NCI-H2171 treated with DMSO at 0.1 percent for 48 hours (cell line): ENCODE results near the gene PARP15.
"Not testable (repeated sequence)": the region's sequence is repeated elsewhere in the genome, so short reads cannot be mapped to it uniquely, and the experiment has no call there.

Experiments
- DNase-seq: peaks from one replicate; lab custom pipeline; 2025; lab: John Stamatoyannopoulos, UW

Gene PARP15

DNA sequence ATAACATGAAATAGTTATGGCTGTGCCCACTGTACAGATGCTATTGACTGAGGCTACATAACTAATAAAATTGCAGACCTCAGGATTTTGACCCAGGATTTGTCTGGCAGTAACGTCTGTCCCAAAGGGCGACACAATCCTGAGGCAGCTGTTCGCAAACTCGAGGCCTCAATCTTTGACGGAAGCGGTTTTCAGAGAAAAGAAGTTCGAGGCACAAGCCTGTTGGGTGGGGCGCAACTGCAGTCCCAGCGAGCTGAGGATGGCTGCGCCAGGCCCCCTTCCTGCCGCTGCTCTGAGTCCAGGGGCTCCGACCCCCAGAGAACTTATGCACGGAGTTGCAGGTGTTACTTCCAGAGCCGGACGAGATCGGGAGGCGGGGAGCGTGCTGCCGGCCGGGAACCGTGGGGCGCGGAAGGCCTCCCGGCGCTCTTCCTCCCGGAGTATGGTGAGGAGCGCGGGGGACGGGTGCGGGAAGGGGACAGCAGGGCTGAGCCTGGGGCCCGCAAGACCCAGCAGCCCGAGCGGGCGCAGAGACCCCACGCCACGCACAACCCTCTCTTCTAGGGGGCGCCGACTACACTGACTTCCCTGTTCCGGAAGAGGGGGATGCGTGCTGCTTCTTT lies at the start of gene PARP15:
Gene PARP15 (plus strand): TSS at position 242 of the 623 bp plus-strand sequence. CDS start 18 bp downstream, at position 260.
- no peak for DNase-seq

DNA sequence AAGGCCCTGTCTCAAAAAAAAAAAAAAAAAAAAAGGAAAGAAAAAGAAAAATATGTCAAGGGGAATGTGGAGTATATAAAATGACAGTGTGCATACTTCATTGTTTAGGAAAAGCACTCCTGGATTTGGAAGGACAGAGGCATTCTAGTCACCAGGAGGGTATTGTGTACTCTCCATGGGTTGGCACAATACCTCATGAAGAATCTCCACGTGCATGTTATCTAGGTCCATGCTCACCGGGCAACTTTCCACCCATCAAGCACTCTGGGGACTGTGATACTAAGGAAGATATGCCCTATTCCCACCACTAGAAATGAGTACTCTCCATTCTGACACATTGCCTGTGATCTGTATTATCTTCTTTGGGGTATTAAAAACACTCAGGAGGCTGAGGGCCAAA lies 47.3 kb upstream of the PARP15 start:
- no peak for DNase-seq

DNA sequence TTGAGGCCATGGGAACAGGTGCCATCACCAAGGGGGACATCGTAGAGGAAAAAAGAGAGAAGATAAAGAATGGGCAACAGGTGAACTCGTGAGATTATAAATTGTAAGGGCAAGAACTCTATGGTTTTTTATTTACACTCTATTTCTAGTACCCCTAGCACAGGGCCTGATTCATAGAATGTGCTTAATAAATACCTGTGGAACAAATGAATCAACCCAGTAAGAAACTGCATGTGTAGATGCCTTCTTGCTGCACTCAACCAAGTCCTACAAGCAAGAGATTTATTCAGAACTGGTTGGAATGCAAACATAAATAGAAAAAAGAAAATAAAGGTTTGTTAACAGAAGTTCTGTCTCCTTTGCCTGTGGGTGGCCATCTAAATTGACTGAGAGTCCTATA lies 44.0 kb upstream of the PARP15 start:
- no peak for DNase-seq

DNA sequence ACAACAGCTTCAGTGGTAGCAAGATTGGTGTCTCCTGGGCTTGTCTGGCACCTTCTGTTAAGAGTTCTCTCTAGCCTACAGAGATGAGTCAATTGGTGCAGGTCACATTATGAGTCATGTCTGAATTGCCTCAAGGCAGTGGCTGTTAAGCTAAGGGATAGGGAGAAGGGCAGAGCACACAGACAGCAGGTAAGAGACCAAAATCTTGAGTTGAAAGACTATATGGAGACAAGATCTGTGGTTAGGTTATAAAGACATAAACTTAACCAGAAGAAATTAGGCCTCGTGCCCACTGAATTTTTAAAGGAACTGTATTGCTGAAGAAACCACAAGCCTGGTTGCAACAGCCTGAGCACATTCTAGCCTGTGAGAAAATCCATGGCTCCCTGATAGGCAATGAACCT lies 43.5 kb upstream of the PARP15 start:
- DNase-seq = no peak

DNA sequence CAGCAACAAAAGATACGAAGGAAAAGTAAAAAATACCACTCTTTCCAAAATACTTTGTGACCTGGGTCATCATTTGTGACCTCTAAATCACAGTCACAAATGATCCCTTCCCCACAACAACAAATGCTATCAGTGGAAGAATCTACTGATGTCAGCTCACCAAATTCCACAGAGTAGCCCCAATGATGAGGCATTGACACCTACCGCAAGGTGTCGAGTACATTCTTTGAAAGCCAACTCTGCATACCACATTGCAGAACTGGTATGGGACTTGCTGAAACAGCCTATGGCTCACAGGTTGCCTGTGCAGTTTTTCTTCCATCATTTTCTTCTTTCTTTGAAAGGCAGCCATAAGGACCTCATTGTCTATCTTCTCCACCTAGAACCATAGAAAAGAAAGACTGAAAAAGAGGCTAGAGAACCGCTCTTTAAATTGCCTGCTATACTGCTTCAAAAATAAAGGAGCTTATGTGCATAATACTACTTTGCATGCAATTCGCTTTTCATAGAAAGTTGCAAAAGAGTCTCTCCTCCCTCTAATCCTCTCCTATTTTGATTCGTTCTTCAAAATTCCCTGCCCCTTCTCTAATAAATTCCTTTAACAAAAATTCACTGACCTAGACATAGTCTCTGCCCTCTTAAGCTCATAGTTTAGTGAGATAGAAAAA lies 41.4 kb upstream of the PARP15 start:
- DNase-seq = no peak

DNA sequence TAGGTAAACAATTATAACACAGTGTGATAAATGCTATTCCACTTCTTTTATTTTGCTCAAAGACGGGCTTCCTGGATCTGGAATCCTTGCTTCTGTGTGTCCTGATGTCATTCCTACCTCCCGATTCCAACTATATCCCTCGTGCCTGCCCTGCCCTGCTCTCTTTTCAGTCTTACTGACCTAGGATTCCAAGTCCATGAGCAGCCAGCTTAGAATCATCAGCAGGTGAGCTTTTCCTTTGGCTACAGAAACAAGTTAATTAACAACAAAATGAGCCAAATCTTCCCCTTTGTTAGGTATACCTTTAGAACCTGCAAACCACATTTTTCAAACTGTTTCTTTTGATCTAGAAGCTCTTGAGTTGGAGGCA lies 40.8 kb upstream of the PARP15 start:
- DNase-seq = no peak

DNA sequence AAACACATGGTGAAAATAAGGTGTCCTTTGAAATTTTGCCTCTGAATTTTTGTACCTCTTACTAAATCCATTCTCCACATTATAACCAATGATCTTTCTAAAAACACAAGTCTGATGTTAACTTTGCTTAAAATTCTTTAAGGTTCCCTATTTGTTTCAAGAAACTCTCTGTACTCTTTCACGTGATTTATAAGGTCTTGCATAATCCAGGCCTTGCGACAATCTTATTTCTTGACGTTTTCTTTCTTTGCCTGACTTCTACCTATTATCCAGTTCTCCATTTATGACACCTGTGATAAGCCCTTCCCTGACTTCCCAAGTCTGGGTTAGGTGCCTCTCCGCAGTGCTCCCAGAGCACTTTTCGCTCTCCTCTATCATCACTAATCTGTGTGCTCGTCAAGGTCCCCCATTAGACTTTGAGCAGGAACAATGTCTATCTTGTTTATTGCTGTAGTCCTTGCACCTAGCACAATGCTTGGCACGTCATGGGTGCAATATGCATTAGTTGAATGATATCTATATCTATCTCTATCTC lies 38.4 kb upstream of the PARP15 start:
- no peak for DNase-seq

DNA sequence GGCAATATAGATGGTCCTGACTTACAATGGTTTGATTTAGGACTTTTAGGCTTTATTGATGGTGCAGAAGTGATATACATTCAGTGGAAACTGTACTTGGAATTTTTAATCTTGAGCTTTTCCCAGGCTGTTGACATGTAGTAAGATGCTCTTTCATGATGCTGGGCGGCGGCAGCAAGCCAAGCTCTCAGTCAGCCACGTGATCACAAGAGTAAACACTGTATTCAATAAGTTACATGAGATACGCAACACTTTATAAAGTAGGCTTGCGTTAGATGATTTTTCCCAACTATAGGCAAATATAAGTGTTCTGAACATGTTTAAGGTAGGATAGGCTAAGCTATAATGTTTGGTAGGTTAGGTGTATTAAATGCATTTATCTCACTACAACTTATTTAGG lies 31.3 kb upstream of the PARP15 start:
- no peak for DNase-seq

GRCh38 chr3:122548076-122548475 lies 29.4 kb upstream of the PARP15 start:
- DNase-seq = no peak

- DNase-seq = no peak
Measured at GRCh38 chr3:122548619-122549018, 28.8 kb upstream of the PARP15 start.

GRCh38 chr3:122553171-122553570 lies 24.3 kb upstream of the PARP15 start:
- no peak for DNase-seq

DNA sequence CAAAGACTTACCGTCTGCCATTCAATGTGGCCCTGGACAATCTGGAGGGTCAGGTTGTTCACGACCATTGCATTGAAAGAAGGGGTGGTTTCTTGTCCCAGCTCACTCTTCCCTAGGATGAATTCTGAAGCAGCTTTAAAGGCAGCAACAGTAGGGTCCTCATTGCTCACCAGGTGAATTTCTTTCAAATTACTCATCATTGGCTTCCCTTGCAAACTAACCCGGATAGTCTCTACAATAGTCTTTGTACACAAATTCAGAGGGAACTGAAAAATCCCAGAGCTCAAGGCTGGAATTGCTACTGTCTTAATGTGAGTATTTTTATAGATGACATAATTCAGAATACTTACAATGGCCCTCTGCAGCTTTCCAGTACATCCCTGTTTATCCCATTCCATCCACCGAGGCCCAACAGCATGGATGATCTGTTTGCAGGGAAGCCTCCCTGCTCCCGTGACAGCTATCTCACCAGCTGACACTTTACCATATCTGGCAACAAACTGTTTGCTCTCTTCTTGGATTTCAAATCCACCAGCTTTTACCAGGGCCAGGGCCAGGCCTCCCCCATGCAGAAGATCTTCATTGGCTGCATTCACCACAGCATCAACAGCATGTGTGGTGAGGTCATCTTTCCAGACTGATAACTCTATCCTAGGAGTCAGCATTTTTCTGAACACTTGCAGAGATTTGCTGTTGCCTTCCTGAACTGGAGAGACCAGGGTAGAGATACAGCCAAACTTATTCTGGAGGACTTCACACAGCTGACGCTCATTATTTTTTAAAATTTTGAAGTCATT lies 22.0 kb upstream of the PARP15 start:
- DNase-seq = peak; percentile 60

DNA sequence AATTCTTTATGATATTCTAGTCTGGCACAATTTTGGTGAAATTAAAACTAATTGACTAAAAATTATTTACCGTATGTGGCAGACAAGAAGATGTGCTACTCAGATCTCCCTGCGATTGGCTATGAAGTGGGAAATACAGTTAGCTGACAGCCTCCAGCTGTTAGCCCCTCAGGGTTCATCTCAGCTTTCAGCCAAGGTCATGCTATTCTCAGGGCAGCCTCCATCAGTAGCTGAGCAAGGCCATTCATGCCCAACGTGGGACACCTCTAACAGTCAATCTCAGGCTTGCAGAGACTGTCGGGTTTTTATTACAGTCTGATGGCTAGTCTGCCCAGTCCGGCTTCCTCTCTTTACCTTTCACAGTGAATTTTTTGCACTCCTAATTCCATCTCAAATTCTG lies 20.1 kb upstream of the PARP15 start:
- DNase-seq = no peak

GRCh38 chr3:122558605-122559004 lies 18.8 kb upstream of the PARP15 start:
- DNase-seq = no peak

DNA sequence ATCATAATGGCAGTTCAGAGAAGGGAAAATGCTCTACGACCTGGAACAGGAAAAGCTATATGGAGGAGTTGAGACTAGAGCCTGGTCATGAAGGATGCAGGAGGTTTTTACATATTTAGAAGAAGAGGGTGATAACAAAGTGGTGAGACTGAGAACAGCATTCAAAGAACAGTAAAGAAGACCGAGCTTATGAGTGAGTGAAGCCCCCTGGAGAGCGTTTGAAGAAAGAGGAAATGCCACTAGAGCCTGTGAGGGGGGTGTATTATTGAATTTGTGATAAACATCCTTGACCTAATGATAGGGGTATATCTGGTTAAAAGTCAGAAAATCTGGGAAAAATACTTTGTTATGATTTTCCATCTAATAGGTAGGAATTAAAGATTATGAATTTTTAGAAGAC lies 17.5 kb upstream of the PARP15 start:
- DNase-seq = no peak

- peak; percentile 49 for DNase-seq
Measured at GRCh38 chr3:122560680-122561079, 16.8 kb upstream of the PARP15 start.

- DNase-seq = no peak
Measured at GRCh38 chr3:122562923-122563716, 14.3 kb upstream of the PARP15 start.

GRCh38 chr3:122563717-122564025 lies 13.8 kb upstream of the PARP15 start:
- DNase-seq = no peak

DNA sequence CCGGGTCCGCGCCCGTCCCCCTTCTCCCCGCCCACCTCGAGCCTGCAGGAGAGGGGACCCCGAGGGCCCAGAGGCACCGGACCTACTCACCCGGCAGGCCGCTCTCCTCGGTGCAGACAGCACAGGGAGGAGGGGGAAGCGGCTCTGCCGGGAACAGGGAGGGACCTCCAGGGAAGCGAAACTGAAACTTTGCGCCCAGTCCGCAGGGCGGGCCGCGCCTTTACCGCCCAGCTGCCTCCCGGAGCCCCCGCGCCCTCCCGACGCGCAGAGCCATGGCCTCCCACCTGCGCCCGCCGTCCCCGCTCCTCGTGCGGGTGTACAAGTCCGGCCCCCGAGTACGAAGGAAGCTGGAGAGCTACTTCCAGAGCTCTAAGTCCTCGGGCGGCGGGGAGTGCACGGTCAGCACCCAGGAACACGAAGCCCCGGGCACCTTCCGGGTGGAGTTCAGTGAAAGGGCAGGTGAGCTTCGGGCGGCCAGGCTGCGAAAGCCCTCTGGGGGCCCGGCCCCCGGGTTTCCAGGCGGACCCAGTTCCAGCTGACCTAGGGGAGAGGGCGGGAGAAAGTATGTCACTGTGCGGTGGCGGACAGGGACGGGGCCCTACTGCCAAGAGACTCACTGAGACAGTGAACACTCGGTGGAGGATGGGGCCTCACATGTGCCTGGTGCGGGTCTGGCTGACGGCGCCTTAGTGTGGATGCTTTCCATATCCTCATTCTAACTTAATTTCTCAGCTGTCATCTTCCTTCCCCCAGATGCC lies 13.1 kb upstream of the PARP15 start, which contains the start of the genes DTX3L and PARP9:
Gene DTX3L (plus strand): TSS at position 184 of the 758 bp plus-strand sequence. CDS start 89 bp downstream, at position 273.
Gene PARP9 (minus strand): TSS at position 146 of the 758 bp plus-strand sequence. CDS start 4,680 bp downstream, outside the sequence.
- peak; percentile 63 for DNase-seq

- not testable (repeated sequence) for DNase-seq
Measured at GRCh38 chr3:122568131-122568530, 9.3 kb upstream of the PARP15 start.

- DNase-seq = no peak
Measured at GRCh38 chr3:122568755-122569154, 8.7 kb upstream of the PARP15 start.
